ENCODE data around the gene CMTM1.

DNA sequence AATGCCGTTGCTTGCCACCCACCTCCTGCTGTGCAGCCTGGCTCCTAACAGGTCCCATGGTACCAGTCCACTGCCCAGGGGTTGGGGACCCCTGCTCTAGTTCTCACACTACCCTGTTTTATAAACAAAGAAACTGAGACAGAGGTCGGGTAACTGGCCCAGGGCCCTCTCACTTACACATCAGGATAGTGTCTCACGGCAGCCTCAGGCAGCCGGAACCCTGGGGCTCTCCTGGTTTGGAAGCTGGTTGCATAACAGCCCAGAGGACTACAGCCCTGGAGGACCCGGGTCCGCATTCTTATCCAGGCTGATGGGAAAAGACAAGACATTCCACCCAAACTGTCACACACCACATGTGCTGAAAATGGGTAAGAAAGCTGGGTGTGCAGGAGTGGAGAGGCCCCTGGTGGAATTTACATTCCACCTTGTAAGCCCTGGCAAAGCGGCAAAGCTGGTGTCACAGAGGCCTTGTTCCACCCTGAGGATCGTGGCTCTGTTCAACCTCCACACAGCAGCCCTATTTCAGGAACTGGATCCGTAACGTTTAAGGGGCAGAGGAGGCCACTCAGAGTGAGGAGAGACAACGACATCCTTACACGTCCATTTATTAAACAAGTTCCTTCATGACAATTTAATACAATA, 48.0 kb downstream of the CMTM1 start:
- TF ChIP-seq POLR2A (IDR thresholded peaks at IDR 0.05; ENCODE audit: low read length): no peak
- TF ChIP-seq GATA1 (IDR thresholded peaks at IDR 0.05; ENCODE audit: low read depth, low read length): no peak

Measured in erythroblast (primary cell).